HEK293 (cell line): ENCODE results near the gene MCTP1.

Experiments
- CTCF ChIA-PET: fragments of 350-600 bp; formaldehyde crosslinking; extraction: SDS; loops from one replicate; lab custom pipeline; 2021; ENCODE audit warnings: antibody characterized with exemption; lab: Yijun Ruan, JAX
- POLR2A ChIA-PET: fragments of 300-600 bp; formaldehyde crosslinking; extraction: SDS; loops from one replicate; lab custom pipeline; 2020; ENCODE audit warnings: antibody characterized with exemption, inconsistent platforms; lab: Yijun Ruan, JAX
- H3K27ac ChIP-seq: fragments of 200-500 bp; sonication (Bioruptor generic); 2 replicates; pipeline ENCODE4 v1.5.1; 2014; ENCODE audit warnings: low read depth, low read length, control low read depth, inconsistent platforms; ENCODE audit errors: extremely low read depth
- H3K36me3 ChIP-seq, 2 experiments: fragments of 200-500 bp in 1 of 2; sonication (Bioruptor generic) in 1 of 2; 1 replicate in 1 of 2; 2 replicates in 1 of 2; pipeline ENCODE4 v1.5.1; 2014 to 2017; ENCODE audit warnings: inconsistent platforms in 2 of 2, low read length in 2 of 2; ENCODE audit not compliant: control insufficient read depth in 2 of 2, insufficient read depth in 1 of 2
- H3K4me1 ChIP-seq: fragments of 200-500 bp; sonication (Bioruptor generic); 2 replicates; pipeline ENCODE4 v1.5.1; 2014; ENCODE audit warnings: mild to moderate bottlenecking, low read length, inconsistent platforms; ENCODE audit not compliant: control insufficient read depth, insufficient read depth
- H3K4me3 ChIP-seq: 2 replicates; pipeline ENCODE4 v1.5.1; 2011; ENCODE audit warnings: low read depth, mild to moderate bottlenecking, control low read depth, low read length, moderate library complexity
- H3K9me3 ChIP-seq: fragments of 200-500 bp; sonication (Bioruptor generic); 2 replicates; pipeline ENCODE4 v1.5.1; 2014; ENCODE audit warnings: low read depth, low read length, inconsistent platforms; ENCODE audit not compliant: control insufficient read depth, insufficient read depth
- HOXD13 ChIP-seq: sonication (generic); formaldehyde crosslinking; IDR thresholded peaks from 2 replicates; pipeline ENCODE4 v1.8.0; 2022; ENCODE audit warnings: missing genetic modification reagents, borderline replicate concordance
- KLF10 ChIP-seq: fragments of 450-650 bp; IDR thresholded peaks from 2 replicates; pipeline ENCODE4 v1.5.1; 2018; ENCODE audit warnings: missing biosample characterization, mild to moderate bottlenecking, missing genetic modification characterization
- PRDM1 ChIP-seq: fragments of 450-650 bp; formaldehyde crosslinking; IDR thresholded peaks from 2 replicates; pipeline ENCODE4; 2016; ENCODE audit warnings: missing biosample characterization, missing genetic modification characterization
- REPIN1 ChIP-seq: fragments of 450-650 bp; formaldehyde crosslinking; IDR thresholded peaks from 2 replicates; pipeline ENCODE4 v1.5.1; 2017; ENCODE audit warnings: missing biosample characterization, missing genetic modification characterization, low read depth
- TCF7L2 ChIP-seq: IDR thresholded peaks from 2 replicates; pipeline ENCODE4 v1.6.1; 2011; ENCODE audit warnings: low read depth, mild to moderate bottlenecking, inconsistent platforms, low read length, moderate library complexity, borderline replicate concordance
- YY1 ChIP-seq: fragments of 450-650 bp; formaldehyde crosslinking; IDR thresholded peaks from 2 replicates; pipeline ENCODE4 v1.5.1; 2018; ENCODE audit warnings: missing biosample characterization, missing genetic modification characterization
- ZBTB17 ChIP-seq: fragments of 450-650 bp; formaldehyde crosslinking; IDR thresholded peaks from 2 replicates; pipeline ENCODE4 v1.5.1; 2016; ENCODE audit warnings: missing biosample characterization, missing genetic modification characterization
- ZBTB20 ChIP-seq: fragments of 450-650 bp; formaldehyde crosslinking; IDR thresholded peaks from 2 replicates; pipeline ENCODE4 v1.5.1; 2016; ENCODE audit warnings: missing biosample characterization, missing genetic modification characterization
- ZBTB21 ChIP-seq: fragments of 450-650 bp; formaldehyde crosslinking; IDR thresholded peaks from 2 replicates; pipeline ENCODE4 v1.5.1; 2017; ENCODE audit warnings: missing biosample characterization, missing genetic modification characterization
- ZBTB48 ChIP-seq: fragments of 450-650 bp; formaldehyde crosslinking; IDR thresholded peaks from 2 replicates; pipeline ENCODE4 v1.5.1; 2016; ENCODE audit warnings: missing biosample characterization, missing genetic modification characterization
- ZBTB8A ChIP-seq: fragments of 450-650 bp; formaldehyde crosslinking; IDR thresholded peaks from 2 replicates; pipeline ENCODE4 v1.5.1; 2016; ENCODE audit warnings: missing biosample characterization, missing genetic modification characterization
- ZFP37 ChIP-seq: fragments of 450-650 bp; formaldehyde crosslinking; IDR thresholded peaks from 2 replicates; pipeline ENCODE4 v1.5.1; 2016; ENCODE audit warnings: missing biosample characterization, missing genetic modification characterization
- ZNF239 ChIP-seq: fragments of 450-650 bp; formaldehyde crosslinking; IDR thresholded peaks from 2 replicates; pipeline ENCODE4 v1.5.1; 2016; ENCODE audit warnings: missing biosample characterization, missing genetic modification characterization
- ZNF311 ChIP-seq: fragments of 450-650 bp; formaldehyde crosslinking; IDR thresholded peaks from 2 replicates; pipeline ENCODE4 v1.5.1; 2017; ENCODE audit warnings: missing biosample characterization, missing genetic modification characterization, borderline replicate concordance
- ZNF335 ChIP-seq: fragments of 450-650 bp; formaldehyde crosslinking; conservative IDR thresholded peaks from 2 replicates; pipeline ENCODE4 v1.5.1; 2016; ENCODE audit warnings: missing biosample characterization, missing genetic modification characterization
- ZNF433 ChIP-seq: fragments of 450-650 bp; formaldehyde crosslinking; IDR thresholded peaks from 2 replicates; pipeline ENCODE4 v1.5.1; 2016; ENCODE audit warnings: missing biosample characterization, missing genetic modification characterization, low read depth
- ZNF48 ChIP-seq: fragments of 450-650 bp; formaldehyde crosslinking; IDR thresholded peaks from 2 replicates; pipeline ENCODE4 v1.5.1; 2016; ENCODE audit warnings: missing biosample characterization, missing genetic modification characterization
- ZNF600 ChIP-seq: fragments of 450-650 bp; formaldehyde crosslinking; IDR thresholded peaks from 2 replicates; pipeline ENCODE4 v1.5.1; 2016; ENCODE audit warnings: missing biosample characterization, missing genetic modification characterization
- ZNF654 ChIP-seq: fragments of 450-650 bp; formaldehyde crosslinking; IDR thresholded peaks from 2 replicates; pipeline ENCODE4 v1.5.1; 2016; ENCODE audit warnings: low read depth, missing biosample characterization, missing genetic modification characterization
- ZNF660 ChIP-seq: fragments of 450-650 bp; IDR thresholded peaks from 2 replicates; pipeline ENCODE4 v1.5.1; 2018; ENCODE audit warnings: missing biosample characterization, mild to moderate bottlenecking, missing genetic modification characterization
- ZNF785 ChIP-seq: fragments of 450-650 bp; formaldehyde crosslinking; IDR thresholded peaks from 2 replicates; pipeline ENCODE4 v1.5.1; 2016; ENCODE audit warnings: missing biosample characterization, missing genetic modification characterization
- ZSCAN23 ChIP-seq: fragments of 450-650 bp; formaldehyde crosslinking; IDR thresholded peaks from 2 replicates; pipeline ENCODE4 v1.5.1; 2016; ENCODE audit warnings: missing biosample characterization, missing genetic modification characterization
- TF ChIP-seq, protein P1 (sequence below): fragments of 450-650 bp; formaldehyde crosslinking; IDR thresholded peaks from 2 replicates; pipeline ENCODE4 v1.5.1; 2016; ENCODE audit warnings: missing biosample characterization, missing genetic modification characterization
- TF ChIP-seq, protein P2 (sequence below): fragments of 450-650 bp; formaldehyde crosslinking; IDR thresholded peaks from 2 replicates; pipeline ENCODE4 v1.5.1; 2016; ENCODE audit warnings: missing biosample characterization, missing genetic modification characterization
- TF ChIP-seq, protein P3 (sequence below): sonication (generic); formaldehyde crosslinking; IDR thresholded peaks from 2 replicates; pipeline ENCODE4 v1.8.1; 2022; ENCODE audit warnings: mild to moderate bottlenecking, moderate library complexity, missing genetic modification reagents

Gene MCTP1

DNA sequence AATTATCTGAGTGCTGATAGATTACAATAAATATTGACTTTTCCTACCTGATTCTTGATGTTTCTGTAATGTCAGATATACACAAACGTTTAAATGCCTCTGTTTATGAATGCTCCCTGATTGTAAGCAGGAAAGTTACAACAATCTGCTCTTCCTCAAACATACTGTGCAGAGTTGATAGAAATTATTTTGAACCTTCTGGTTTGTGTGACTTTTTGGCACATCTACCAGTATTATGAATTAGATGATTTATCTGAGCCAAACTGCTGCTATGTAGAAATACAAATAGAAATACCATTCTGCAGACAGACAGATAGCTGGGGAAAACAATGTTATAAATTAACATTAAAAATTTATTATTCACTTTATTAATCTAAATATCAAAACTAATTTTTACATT lies 553.4 kb downstream of the MCTP1 start:
- Histone ChIP-seq H3K9me3 (no peaks in the 10 kb centered on the region), H3K36me3 (no peaks in the 10 kb centered on the region), H3K4me1 (no peaks in the 10 kb centered on the region), H3K27ac (no peak overlapping the region), H3K4me3 (no peak overlapping the region)
- ChIA-PET CTCF (interaction anchor here (0.8 kb wide), 1 partner anchor 924 kb away, joined by 8 read pairs; no protein-coding TSS in a partner anchor), POLR2A (no interaction called here)
- no peak for TF ChIP-seq ZBTB8A (tag by site-specific recombination)
- no peak for TF ChIP-seq PRDM1 (tag by site-specific recombination)
- TF ChIP-seq ZBTB21 (tag by site-specific recombination) = no peak
- TF ChIP-seq ZNF335 (tag by site-specific recombination) = no peak
- TF ChIP-seq HOXD13 (CRISPR knock-in tag) = no peak
- TF ChIP-seq ZBTB48 (tag by site-specific recombination) = no peak
- TF ChIP-seq YY1 (tag by site-specific recombination) = no peak
- no peak for TF ChIP-seq ZNF785 (tag by site-specific recombination)
- no peak for TF ChIP-seq TCF7L2
- TF ChIP-seq ZNF48 = no peak
- TF ChIP-seq ZSCAN23 (tag by site-specific recombination) = no peak
- TF ChIP-seq ZNF239 (tag by site-specific recombination) = no peak
- no peak for TF ChIP-seq ZBTB17
- TF ChIP-seq ZNF311 (tag by site-specific recombination) = no peak
- TF ChIP-seq ZNF654 = no peak
- TF ChIP-seq ZBTB20 (tag by site-specific recombination) = no peak
- no peak for TF ChIP-seq ZNF660 (tag by site-specific recombination)
- no peak for TF ChIP-seq REPIN1
- TF ChIP-seq, protein P1, sequence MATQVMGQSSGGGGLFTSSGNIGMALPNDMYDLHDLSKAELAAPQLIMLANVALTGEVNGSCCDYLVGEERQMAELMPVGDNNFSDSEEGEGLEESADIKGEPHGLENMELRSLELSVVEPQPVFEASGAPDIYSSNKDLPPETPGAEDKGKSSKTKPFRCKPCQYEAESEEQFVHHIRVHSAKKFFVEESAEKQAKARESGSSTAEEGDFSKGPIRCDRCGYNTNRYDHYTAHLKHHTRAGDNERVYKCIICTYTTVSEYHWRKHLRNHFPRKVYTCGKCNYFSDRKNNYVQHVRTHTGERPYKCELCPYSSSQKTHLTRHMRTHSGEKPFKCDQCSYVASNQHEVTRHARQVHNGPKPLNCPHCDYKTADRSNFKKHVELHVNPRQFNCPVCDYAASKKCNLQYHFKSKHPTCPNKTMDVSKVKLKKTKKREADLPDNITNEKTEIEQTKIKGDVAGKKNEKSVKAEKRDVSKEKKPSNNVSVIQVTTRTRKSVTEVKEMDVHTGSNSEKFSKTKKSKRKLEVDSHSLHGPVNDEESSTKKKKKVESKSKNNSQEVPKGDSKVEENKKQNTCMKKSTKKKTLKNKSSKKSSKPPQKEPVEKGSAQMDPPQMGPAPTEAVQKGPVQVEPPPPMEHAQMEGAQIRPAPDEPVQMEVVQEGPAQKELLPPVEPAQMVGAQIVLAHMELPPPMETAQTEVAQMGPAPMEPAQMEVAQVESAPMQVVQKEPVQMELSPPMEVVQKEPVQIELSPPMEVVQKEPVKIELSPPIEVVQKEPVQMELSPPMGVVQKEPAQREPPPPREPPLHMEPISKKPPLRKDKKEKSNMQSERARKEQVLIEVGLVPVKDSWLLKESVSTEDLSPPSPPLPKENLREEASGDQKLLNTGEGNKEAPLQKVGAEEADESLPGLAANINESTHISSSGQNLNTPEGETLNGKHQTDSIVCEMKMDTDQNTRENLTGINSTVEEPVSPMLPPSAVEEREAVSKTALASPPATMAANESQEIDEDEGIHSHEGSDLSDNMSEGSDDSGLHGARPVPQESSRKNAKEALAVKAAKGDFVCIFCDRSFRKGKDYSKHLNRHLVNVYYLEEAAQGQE (tag by site-specific recombination) = no peak

DNA sequence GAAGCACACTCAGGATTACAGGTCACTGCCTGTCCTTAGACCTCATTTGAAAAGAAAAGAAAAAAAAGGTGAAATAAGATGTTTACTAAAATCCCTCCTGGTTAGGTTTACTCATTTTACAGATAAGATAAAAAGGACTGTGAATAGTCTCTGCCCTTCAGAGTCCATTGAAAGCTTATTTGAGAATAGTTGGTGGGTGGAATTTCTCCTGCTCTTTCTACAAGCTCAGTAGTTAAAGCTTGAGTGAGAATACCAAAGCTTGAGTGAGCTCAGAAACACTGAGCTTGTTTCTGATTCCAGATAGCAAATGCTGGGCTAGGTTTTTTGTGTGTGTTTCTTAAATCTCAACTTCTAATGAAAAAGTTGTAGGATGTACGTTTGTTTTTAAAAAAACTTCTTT lies 559.8 kb downstream of the MCTP1 start:
- H3K27ac ChIP-seq = no peak overlapping the region

More for the DNA sequence above, 559.8 kb downstream of the MCTP1 start:
- no peaks in the 10 kb centered on the region for H3K9me3 ChIP-seq
- no peak overlapping the region for H3K4me3 ChIP-seq
- POLR2A ChIA-PET = no interaction called here
- no peaks in the 10 kb centered on the region for H3K36me3 ChIP-seq
- TF ChIP-seq, protein P2, sequence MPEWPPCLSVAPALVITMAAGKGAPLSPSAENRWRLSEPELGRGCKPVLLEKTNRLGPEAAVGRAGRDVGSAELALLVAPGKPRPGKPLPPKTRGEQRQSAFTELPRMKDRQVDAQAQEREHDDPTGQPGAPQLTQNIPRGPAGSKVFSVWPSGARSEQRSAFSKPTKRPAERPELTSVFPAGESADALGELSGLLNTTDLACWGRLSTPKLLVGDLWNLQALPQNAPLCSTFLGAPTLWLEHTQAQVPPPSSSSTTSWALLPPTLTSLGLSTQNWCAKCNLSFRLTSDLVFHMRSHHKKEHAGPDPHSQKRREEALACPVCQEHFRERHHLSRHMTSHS = no peak
- TF ChIP-seq ZNF785 (tag by site-specific recombination) (no peak), ZNF600 (tag by site-specific recombination) (no peak), YY1 (tag by site-specific recombination) (no peak), ZFP37 (no peak), KLF10 (tag by site-specific recombination) (no peak), ZNF433 (tag by site-specific recombination) (no peak)
- TF ChIP-seq, protein P3, sequence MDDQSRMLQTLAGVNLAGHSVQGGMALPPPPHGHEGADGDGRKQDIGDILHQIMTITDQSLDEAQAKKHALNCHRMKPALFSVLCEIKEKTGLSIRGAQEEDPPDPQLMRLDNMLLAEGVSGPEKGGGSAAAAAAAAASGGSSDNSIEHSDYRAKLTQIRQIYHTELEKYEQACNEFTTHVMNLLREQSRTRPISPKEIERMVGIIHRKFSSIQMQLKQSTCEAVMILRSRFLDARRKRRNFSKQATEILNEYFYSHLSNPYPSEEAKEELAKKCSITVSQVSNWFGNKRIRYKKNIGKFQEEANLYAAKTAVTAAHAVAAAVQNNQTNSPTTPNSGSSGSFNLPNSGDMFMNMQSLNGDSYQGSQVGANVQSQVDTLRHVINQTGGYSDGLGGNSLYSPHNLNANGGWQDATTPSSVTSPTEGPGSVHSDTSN (CRISPR knock-in tag) = no peak
- CTCF ChIA-PET = interaction anchor here (0.6 to 0.7 kb wide), 2 partner anchors 87 to 108 kb away, joined by 3 read pairs; no protein-coding TSS in a partner anchor
- H3K4me1 ChIP-seq = no peaks in the 10 kb centered on the region
